Measurements from ENCODE around the gene LRRC25. TPM values are rescaled to one million over a fixed set of nuclear protein-coding genes. Genes with fewer than 3 reads are reported as not detected.

Gene LRRC25
- total RNA-seq, 1 donor from 2014 or later = not detected

DNA sequence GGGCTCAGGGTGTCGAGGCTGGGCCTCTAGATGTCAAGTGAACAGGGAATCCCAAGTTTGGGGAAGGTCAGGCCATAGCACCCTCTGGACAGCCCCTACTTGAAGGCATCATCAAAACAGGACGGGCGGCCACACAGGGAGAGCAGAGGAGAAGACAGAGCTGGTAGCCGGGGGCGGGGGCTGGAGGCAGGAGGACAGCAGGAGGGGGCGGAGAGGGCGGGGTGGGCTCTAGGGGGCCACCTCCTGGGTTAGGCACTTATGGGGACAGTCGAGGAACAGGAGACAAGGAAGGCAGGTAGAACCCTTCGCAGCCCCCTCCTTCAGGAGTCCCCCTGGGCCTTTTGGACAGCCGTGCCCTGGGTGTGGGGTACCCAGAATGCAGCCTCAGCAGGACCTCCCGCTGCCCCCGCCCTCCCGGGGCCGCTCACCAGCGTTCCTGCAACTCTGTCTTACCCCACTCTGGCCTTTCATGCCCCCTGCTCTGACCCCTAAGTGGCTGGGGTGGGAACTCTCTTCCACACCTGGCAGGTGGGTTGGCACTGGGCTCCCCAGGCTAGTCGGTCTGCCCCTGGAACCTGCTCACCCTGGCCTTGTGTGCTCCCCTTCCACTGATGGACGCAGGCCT, 27.6 kb upstream of the LRRC25 start:
- DNase-seq (ENCODE audit: low read depth) = no peak

DNA sequence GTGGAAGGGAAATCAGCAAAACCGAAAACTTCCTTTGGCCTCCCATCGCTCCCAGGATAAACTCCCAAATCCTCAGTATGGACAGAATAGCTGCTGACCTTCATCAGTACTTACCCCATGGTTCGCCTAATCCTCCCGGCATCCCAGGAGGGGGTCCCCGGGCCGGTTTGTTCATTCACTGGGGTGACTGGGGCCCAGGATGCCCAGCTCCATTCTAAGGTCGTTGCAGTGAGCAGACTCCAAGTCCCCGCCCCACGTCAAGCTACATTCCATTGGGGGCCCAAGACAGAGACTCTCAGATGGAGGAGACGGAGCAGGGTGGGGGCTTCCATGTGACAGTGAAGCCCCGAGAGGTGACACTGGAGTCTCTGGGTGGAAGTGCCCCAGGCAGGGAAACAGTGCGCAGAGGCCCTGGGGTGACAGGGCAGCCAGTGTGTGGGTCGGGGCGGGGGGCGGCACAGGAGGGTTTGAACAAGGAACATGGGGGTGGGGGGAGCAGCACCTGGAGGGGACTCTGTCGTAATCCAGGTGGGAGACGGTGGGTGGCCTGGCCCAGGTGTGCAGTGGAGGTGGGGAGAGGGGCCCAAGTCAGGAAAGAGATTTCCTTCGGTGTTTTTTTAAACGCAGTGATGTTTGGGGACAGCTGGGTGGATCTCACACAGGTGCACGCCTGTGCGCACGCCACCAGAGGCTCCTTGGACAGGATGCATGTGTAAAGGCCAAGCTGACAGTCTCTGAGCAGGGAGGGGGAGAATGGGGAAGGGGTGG, 26.9 kb upstream of the LRRC25 start:
- DNase-seq (ENCODE audit: low read depth) = no peak

- no peak for DNase-seq (ENCODE audit: low read depth)
Measured at GRCh38 chr19:18423258-18424020, 26.0 kb upstream of the LRRC25 start.

- DNase-seq (ENCODE audit: low read depth) = no peak
Measured at GRCh38 chr19:18422530-18423191, 25.2 kb upstream of the LRRC25 start.

DNA sequence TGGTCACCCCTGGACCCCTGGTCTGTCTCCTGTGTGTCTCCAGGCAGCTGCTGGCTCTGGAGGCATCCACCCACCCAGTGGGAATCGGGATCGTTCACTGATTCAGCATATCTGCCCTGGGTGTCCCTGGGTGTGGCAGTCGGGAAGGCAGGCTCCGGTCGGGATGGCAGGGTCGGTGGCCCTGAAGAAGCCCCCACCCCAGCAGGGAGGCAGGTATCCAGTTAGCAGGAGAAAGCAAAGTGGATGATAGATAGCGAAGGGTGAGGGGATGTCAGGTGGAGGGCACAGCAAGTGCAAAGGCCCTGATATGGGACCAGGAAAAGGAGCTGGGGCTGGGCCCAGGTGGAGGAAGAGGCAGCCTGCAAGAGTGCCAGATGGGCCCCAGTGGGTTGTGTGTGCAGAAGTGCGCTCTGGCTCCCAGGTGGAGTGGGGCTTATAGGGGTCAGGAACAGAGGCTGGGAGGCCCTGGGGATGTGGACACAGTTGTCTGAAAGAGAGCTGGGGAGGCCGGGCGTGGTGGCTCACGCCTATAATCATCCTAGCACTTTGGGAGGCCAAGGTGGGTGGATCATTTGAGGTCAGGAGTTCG, 24.0 kb upstream of the LRRC25 start:
- DNase-seq (ENCODE audit: low read depth) = no peak

DNA sequence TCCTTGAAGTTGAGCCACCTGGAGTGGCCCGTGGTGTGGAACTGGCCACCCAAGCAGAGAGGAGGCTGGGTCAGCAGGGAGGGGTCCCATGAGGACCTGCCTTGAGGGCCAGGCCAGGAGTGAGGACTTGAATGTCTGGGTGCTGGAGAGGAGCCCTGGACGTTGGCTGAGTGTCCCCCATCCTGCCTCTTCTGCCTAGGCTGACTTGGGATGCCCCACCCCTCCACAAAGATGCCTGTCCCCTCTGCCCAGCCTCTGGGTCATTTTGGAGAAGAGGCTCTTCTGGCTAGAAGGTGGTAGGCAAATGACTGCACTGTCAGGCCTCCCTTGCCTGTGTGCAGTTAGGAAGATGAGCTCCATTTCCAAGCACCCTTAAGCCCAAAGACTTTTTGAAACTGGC, 23.5 kb upstream of the LRRC25 start:
- no peak for DNase-seq (ENCODE audit: low read depth)

DNA sequence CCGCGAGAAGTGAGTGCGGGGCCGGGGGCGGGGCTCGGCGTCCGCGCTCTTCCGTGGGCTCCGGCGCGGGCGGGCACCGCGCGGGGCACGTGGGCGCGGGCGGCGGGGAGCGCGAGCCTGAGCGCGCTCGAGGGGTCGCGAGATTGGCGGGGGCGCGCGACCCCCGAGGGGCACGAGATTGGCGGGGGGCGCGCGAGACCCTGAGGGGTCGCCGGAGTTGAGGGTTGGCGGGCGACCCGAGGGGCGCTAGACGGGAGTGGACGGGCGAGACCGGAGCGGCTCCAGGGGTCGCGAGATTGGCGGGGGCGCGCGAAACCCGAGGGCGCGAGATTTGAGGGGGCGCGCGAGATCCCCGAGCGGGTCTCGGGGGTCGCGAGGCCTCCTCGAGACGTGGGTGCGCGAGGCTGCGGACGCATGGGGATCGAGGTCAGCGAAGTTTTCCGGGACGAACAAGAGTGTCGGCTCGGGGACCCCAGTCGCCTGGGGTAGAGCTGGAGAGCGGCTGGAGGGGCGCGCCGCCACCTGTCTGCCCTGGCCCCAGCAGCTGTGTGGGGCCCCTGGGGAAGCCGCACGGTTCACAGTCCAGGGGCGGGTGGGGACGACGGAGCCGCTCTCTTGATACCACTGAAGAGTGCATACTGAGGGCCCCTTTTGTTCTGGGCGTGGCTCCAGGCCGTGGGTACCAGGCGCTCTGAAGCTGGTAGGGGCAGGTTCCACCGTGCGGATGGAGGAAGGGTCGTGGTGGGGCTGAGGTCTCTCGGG, 22.5 kb upstream of the LRRC25 start:
- DNase-seq (ENCODE audit: low read depth) = no peak

GRCh38 chr19:18419195-18419698, 21.8 kb upstream of the LRRC25 start, which contains the start of gene SSBP4:
Gene SSBP4, plus strand, starts transcription at chr19:18419398. Its CDS starts 251 bp downstream, at chr19:18419649.
- DNase-seq (ENCODE audit: low read depth) = no peak

- DNase-seq (ENCODE audit: low read depth) = no peak
Measured at GRCh38 chr19:18418483-18419194, 21.2 kb upstream of the LRRC25 start.

GRCh38 chr19:18418029-18418482, 20.6 kb upstream of the LRRC25 start:
- no peak for DNase-seq (ENCODE audit: low read depth)

GRCh38 chr19:18417250-18418028, 20.0 kb upstream of the LRRC25 start:
- no peak for DNase-seq (ENCODE audit: low read depth)

DNA sequence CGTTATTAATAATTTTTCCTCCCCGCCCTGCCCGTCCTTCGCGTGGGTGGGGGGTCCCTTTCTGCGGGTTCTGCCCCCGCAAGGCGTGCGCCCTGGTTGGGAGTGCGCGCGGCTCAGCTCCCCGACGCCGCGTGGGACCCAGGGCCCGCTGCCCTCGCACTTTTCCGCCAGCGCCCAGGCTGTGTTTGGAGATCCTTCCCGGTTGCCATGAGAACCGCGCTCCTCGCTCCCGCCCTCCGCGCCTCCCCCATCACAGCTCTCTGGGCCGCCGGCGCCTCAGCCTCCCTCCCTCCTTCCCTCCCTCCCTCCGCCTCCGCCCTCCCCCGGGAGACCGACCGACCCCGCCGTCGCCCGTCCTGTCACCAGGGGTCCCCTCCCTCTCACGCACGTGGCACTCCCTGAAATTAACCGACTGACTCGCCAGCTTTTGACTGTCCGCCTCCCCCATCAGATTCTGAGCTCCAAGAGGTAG, 19.4 kb upstream of the LRRC25 start:
- DNase-seq (ENCODE audit: low read depth) = peak; percentile 60

DNA sequence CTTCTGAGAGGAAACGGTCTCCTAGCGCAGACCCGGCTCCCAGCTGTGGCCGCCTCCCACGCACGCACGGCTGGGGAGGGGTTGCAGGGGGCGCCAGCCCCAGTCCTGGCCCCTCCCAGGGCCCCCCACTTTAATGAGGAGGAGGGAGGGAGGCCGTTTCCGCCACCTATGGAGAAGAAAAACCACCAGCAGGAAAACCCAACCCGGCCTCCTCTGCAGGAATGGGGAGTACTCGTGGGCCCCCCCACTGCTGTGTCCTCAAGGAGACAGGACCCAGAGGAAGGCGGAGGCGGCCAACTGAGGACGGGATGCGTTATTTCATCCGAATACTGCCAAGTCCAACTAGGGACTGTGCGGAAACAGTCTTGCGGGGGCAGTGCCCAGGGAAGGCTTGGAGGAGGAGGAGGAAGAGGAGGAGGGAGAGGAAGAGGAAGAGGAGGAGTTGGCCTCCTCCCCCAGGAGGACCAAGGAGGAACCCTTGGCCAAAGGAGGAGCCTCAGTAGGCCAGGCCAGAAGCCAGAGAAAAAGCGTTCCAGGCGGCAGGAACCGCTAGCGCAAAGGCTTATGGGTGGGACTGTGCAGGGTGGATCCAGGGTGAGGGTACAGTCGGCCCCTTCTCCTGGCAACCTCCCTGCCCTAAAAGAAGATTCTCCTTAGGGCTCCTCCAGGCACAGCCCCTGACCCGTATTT, 17.9 kb upstream of the LRRC25 start:
- DNase-seq (ENCODE audit: low read depth) = no peak

- DNase-seq (ENCODE audit: low read depth) = peak; percentile 37
Measured at GRCh38 chr19:18414504-18415177, 17.2 kb upstream of the LRRC25 start.

- DNase-seq (ENCODE audit: low read depth) = no peak
Measured at GRCh38 chr19:18412610-18413239, 15.3 kb upstream of the LRRC25 start.

- peak; percentile 96 for DNase-seq (ENCODE audit: low read depth)
Measured at GRCh38 chr19:18408053-18408476, 10.6 kb upstream of the LRRC25 start.

DNA sequence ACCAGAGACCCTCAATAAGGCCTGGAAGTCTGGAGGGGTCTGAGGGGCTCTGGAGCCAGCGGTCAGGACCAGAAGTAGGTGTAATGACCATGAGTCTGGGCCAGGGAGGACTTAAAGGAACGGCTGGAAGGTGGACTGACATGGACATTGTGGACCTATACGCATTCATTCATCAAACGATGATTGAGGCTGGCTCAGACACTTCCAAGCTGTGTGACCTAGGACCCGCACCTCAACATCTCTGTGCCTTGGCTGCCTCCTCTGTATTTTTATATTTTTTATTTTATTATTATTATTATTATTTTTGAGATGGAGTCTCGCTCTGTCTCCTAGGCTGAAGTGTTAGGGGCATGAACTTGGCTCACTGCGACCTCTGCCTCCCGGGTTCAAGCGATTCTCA, 9.3 kb upstream of the LRRC25 start:
- no peak for DNase-seq (ENCODE audit: low read depth)

Data from renal cortical epithelial cell (primary cell).